Tibial nerve (tissue), 4 donors: Measurements from ENCODE around the gene PITX1. TPM values are rescaled to one million over a fixed set of nuclear protein-coding genes. Genes with fewer than 3 reads are reported as not detected.

Experiments
- DNase-seq, 2 donors: peaks; one replicate each; pipeline ENCODE4 v3.0.0-alpha.2; 2019; ENCODE audit warnings: low spot score in 2 of 2
- H3K27ac ChIP-seq, 4 donors: fragments of 200-600 bp; sonication (generic) in 3 of 4; one replicate each; pipeline ENCODE4 v1.5.1; 2017 to 2019; ENCODE audit warnings: mild to moderate bottlenecking in 1 of 4
- H3K27me3 ChIP-seq, 2 donors: fragments of 200-600 bp; sonication (generic) in 1 of 2; one replicate each; pipeline versions ENCODE4 v1.5.1 to v1.6.0; 2017 to 2019
- H3K36me3 ChIP-seq, 3 donors: fragments of 200-600 bp; sonication (generic); one replicate each; pipeline ENCODE4 v1.5.1; 2018 to 2019
- H3K4me1 ChIP-seq, 4 donors: fragments of 200-600 bp; sonication (generic) in 3 of 4; one replicate each; pipeline ENCODE4 v1.5.1; 2017 to 2019
- H3K4me3 ChIP-seq, 4 donors: fragments of 200-600 bp; sonication (generic) in 3 of 4; one replicate each; pipeline ENCODE4 v1.5.1; 2017 to 2019; ENCODE audit warnings: mild to moderate bottlenecking in 1 of 4, moderate library complexity in 1 of 4
- H3K9me3 ChIP-seq, 4 donors: fragments of 200-600 bp; sonication (generic) in 3 of 4; one replicate each; pipeline ENCODE4 v1.5.1; 2017 to 2019
- EP300 ChIP-seq, 2 donors: sonication (generic); formaldehyde crosslinking; IDR thresholded peaks; one replicate each; pipeline ENCODE4 v1.6.1; 2017; ENCODE audit warnings: antibody characterized with exemption in 2 of 2, mild to moderate bottlenecking in 1 of 2
- POLR2A ChIP-seq, 2 donors: fragments of 450-650 bp; IDR thresholded peaks; one replicate each; pipeline ENCODE4 v1.6.1; 2017; ENCODE audit warnings: antibody characterized with exemption in 2 of 2, mild to moderate bottlenecking in 2 of 2, moderate library complexity in 2 of 2
- WGBS, 2 donors: methylation state at CpG; one replicate each; pipeline ENCODE4 v1.1.5; 2018; 5-methylcytosine and 5-hydroxymethylcytosine counted together
- total RNA-seq, 4 donors: library from RNA; depleted of rRNA; stranded (reverse); fragments of >200 nt; gene quantifications; one replicate each; pipeline ENCODE4 v1.1.0, GENCODE V29; 2016
- TF ChIP-seq, protein P1 (sequence below), 5 experiments: fragments of 200-600 bp in 3 of 5; fragments of 450-650 bp in 2 of 5; sonication (generic) in 3 of 5; IDR thresholded peaks; one replicate each; pipeline ENCODE4 v1.5.1; 2016 to 2019; ENCODE audit warnings: antibody characterized with exemption in 5 of 5, mild to moderate bottlenecking in 3 of 5, moderate library complexity in 2 of 5

PITX1 gene
- total RNA-seq, 4 donors from 2014 or later: 1.1 to 5.4 (median 3.0) TPM

- H3K27ac ChIP-seq: no peak overlapping the region
- no peak for DNase-seq
- peak overlapping the region in 3 of 4 donors; percentile 16 to 37 (median 19) for H3K4me3 ChIP-seq
- peaks cover 15 to 94% of the 10 kb centered on the region in 2 donors for H3K27me3 ChIP-seq
- whole genome bisulfite sequencing, 2 donors: 20 to 37% methylated on average over 13 of the region's 13 CpGs
- H3K9me3 ChIP-seq: no peaks in the 10 kb centered on the region
- no peak for TF ChIP-seq POLR2A (IDR thresholded peaks at IDR 0.05)
- no peak for TF ChIP-seq EP300 (IDR thresholded peaks at IDR 0.05)
- TF ChIP-seq, protein P1, sequence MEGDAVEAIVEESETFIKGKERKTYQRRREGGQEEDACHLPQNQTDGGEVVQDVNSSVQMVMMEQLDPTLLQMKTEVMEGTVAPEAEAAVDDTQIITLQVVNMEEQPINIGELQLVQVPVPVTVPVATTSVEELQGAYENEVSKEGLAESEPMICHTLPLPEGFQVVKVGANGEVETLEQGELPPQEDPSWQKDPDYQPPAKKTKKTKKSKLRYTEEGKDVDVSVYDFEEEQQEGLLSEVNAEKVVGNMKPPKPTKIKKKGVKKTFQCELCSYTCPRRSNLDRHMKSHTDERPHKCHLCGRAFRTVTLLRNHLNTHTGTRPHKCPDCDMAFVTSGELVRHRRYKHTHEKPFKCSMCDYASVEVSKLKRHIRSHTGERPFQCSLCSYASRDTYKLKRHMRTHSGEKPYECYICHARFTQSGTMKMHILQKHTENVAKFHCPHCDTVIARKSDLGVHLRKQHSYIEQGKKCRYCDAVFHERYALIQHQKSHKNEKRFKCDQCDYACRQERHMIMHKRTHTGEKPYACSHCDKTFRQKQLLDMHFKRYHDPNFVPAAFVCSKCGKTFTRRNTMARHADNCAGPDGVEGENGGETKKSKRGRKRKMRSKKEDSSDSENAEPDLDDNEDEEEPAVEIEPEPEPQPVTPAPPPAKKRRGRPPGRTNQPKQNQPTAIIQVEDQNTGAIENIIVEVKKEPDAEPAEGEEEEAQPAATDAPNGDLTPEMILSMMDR (IDR thresholded peaks at IDR 0.05): no peak
- peaks cover 0 to 64% (median 27%) of the 10 kb centered on the region in 4 donors for H3K4me1 ChIP-seq
- no peaks in the 10 kb centered on the region for H3K36me3 ChIP-seq
Observed at GRCh38 chr5:135030123-135030955, 3.7 kb downstream of the PITX1 start.

- TF ChIP-seq, protein P1 (IDR thresholded peaks at IDR 0.05): no peak
- TF ChIP-seq EP300 (IDR thresholded peaks at IDR 0.05): peak in 1 of 2 donors; percentile 35
- TF ChIP-seq POLR2A (IDR thresholded peaks at IDR 0.05): no peak
- Histone ChIP-seq H3K4me1 (peaks cover 0 to 61% (median 25%) of the 10 kb centered on the region in 4 donors), H3K36me3 (no peaks in the 10 kb centered on the region), H3K27ac (no peak overlapping the region), H3K4me3 (no peak overlapping the region), H3K27me3 (peaks cover 15 to 86% of the 10 kb centered on the region in 2 donors), H3K9me3 (no peaks in the 10 kb centered on the region)
- 36 to 43% methylated on average over 15 of the region's 15 CpGs for WGBS, 2 donors
- DNase-seq: no peak
Observed at GRCh38 chr5:135029477-135030122, 4.4 kb downstream of the PITX1 start.

DNA sequence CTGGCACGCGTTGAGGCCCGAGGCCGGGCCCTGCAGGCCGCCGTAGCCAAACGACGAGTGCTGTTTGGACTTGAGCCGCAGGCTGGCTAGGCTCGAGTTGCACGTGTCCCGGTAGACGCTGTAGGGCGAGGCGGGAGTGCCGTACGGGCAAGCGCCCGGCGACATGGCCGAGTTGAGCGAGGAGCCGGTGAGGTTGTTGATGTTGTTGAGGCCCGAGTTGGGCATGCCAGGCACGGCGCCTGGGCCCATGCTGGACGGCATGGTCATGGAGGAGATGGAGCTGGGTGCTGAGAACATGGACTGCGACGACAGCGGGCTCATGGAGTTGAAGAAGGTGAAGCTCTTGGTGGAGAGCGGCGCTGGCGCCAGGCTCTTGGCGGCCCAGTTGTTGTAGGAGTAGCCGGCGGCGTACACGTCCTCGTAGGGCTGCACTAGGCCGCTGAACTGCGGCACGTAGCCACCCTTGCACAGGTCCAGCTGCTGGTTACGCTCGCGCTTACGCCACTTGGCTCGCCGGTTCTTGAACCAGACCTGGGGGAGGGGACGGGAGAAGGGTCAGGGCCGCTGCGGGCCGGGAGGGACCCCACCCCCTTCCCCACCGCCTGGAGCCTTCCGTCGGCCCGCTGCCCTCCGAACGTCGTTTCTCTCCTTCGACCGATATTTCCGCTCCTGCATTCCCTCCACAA, 5.1 kb downstream of the PITX1 start:
- H3K9me3 ChIP-seq: no peaks in the 10 kb centered on the region
- H3K27ac ChIP-seq: no peak overlapping the region
- 28 to 41% methylated on average over 39 to 62 of the region's 62 CpGs for WGBS, 2 donors
- no peak for TF ChIP-seq POLR2A (IDR thresholded peaks at IDR 0.05)
- TF ChIP-seq EP300 (IDR thresholded peaks at IDR 0.05): no peak
- TF ChIP-seq, protein P1 (IDR thresholded peaks at IDR 0.05): no peak
- no peak for DNase-seq
- H3K27me3 ChIP-seq: peaks cover 15 to 80% of the 10 kb centered on the region in 2 donors
- H3K4me1 ChIP-seq: peaks cover 0 to 54% (median 24%) of the 10 kb centered on the region in 4 donors
- H3K36me3 ChIP-seq: no peaks in the 10 kb centered on the region
- H3K4me3 ChIP-seq: no peak overlapping the region

- DNase-seq: no peak
- Histone ChIP-seq H3K9me3 (no peaks in the 10 kb centered on the region), H3K36me3 (no peaks in the 10 kb centered on the region), H3K27ac (no peak overlapping the region), H3K4me3 (no peak overlapping the region), H3K4me1 (peaks cover 0 to 46% (median 17%) of the 10 kb centered on the region in 4 donors), H3K27me3 (peaks cover 14 to 72% of the 10 kb centered on the region in 2 donors)
- WGBS, 2 donors: 32 to 36% methylated on average over 50 to 78 of the region's 79 CpGs
- TF ChIP-seq EP300 (IDR thresholded peaks at IDR 0.05): no peak
- TF ChIP-seq, protein P1 (IDR thresholded peaks at IDR 0.05): no peak
Observed at GRCh38 chr5:135027697-135028615, 6.1 kb downstream of the PITX1 start.
